Kidney tubule cell (primary cell): ENCODE data around the gene EHF.
A peak's percentile ranks its signal among the peaks of the same experiment; 100 is the strongest.

ENCODE experiments used
- DNase-seq: peaks from one replicate; pipeline ENCODE4 v3.0.0-alpha.2; 2018; ENCODE audit warnings: low spot score

Gene EHF

GRCh38 chr11:34644669-34645406 is 23.9 kb downstream of the EHF start:
- DNase-seq = peak; percentile 83

GRCh38 chr11:34646431-34646830 is 25.5 kb downstream of the EHF start:
- no peak for DNase-seq

GRCh38 chr11:34647131-34647530 is 26.2 kb downstream of the EHF start:
- no peak for DNase-seq

GRCh38 chr11:34647532-34647931 is 26.6 kb downstream of the EHF start:
- DNase-seq = no peak

- no peak for DNase-seq
Measured at GRCh38 chr11:34648036-34648435, 27.1 kb downstream of the EHF start.

- no peak for DNase-seq
Measured at GRCh38 chr11:34649597-34649996, 28.7 kb downstream of the EHF start.

- no peak for DNase-seq
Measured at GRCh38 chr11:34650528-34650927, 29.6 kb downstream of the EHF start.

GRCh38 chr11:34651551-34651950 is 30.7 kb downstream of the EHF start:
- DNase-seq = peak; percentile 67

GRCh38 chr11:34652191-34652973 is 31.5 kb downstream of the EHF start:
- no peak for DNase-seq

GRCh38 chr11:34653031-34653430 is 32.1 kb downstream of the EHF start:
- no peak for DNase-seq

GRCh38 chr11:34653851-34654482 is 33.1 kb downstream of the EHF start:
- peak; percentile 98 for DNase-seq

GRCh38 chr11:34654483-34655334 is 33.8 kb downstream of the EHF start:
- DNase-seq = peak; percentile 84

GRCh38 chr11:34655335-34656008 is 34.6 kb downstream of the EHF start:
- peak; percentile 85 for DNase-seq

- no peak for DNase-seq
Measured at GRCh38 chr11:34656062-34656720, 35.3 kb downstream of the EHF start.

GRCh38 chr11:34658071-34659015 is 37.5 kb downstream of the EHF start:
- no peak for DNase-seq

GRCh38 chr11:34659096-34659733 is 38.3 kb downstream of the EHF start:
- no peak for DNase-seq

GRCh38 chr11:34665077-34665835 is 44.4 kb downstream of the EHF start:
- DNase-seq = no peak

GRCh38 chr11:34667810-34668582 is 47.1 kb downstream of the EHF start:
- DNase-seq = peak; percentile 59
